ELF-1 (cell line): ENCODE measurements around the gene SMAD9.
A peak's percentile ranks its signal among the peaks of the same experiment; 100 is the strongest.

ENCODE experiments used
- DNase-seq: peaks from one replicate; pipeline ENCODE4 v3.0.0-alpha.2; 2016; ENCODE audit warnings: low read depth, low spot score

SMAD9 gene

DNA sequence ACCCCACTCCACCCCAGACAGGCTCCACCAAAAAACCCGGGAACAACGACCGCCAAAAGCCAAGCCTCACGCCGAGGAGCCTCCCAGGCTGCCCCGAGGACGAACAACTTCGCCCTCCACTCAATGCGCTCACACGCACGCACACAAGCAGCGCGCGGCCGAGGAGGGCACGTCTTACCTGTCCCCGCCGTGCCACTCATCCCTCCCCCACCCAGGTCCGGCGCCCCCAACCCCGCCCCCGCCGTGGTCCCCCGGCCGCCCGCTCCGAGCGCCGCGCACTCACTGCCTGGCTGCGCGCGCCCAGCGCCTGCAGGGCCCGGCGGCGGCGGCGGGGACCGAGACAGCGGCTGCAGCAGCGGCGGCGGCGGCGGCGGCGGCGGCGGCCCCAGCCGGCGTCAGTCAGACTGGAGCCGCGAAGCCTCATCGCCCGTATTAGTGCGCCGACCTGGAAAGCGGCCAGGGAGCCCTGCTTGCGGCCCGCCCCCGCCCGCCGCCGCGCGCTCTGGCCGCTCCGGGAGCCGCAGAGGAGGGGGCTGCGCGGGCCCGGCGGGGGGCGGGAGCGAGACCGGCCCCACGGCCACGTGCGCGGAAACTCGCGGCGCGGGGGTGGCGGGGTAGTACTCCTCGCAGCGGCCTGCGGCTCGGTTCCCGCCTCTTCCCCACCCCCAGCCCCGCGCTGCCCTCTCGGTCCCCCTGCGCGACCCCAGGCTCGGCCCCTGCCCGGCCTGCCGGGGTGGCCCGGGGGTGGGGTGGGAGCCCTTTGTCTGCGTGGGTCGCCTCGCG is at the start of gene SMAD9:
SMAD9 (minus strand) TSS at position 406 of the 783 bp plus-strand sequence. CDS start 40,549 bp downstream, outside the sequence.
- peak; percentile 36 for DNase-seq

DNA sequence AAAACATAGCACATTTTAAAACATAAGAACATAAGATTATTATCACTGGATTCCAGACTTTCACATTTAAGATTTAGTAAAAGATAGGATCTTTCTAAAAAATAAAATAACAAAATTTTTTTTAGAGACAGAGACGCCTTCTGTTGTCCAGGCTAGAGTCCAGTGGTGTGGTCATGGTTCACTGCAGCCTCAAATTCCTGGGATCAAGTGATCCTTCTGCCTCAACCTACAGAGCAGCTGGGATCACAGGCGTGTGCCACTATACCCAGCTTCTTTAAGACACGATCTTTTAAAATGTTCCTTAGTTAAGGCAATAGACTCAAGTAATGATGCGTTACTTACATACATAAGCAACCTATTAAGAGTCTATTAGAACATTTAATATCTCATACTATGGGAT is 46.4 kb upstream of the SMAD9 start:
- no peak for DNase-seq

DNA sequence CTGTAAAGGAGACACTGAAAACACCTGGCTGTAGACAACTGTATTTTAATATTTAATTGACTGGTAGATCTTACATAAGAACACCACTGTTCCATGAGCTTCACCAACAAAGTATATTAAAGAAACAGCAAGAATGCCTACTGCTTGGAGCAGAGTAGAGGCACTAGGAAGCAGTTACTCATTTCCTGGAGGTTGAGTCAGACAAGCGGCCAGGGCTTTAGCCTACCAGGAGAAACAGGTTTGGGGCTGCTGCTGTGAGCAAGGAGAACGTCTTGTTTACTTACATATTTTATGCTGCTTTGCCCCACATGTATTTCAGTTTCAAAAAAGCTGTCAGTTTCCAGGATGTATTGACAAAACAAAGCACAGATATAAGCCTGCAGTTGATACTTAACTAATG is 45.7 kb upstream of the SMAD9 start:
- DNase-seq, result no peak

GRCh38 chr13:36959456-36960116 is 39.5 kb upstream of the SMAD9 start:
- DNase-seq, result no peak

- no peak for DNase-seq
Measured at GRCh38 chr13:36954542-36954941, 34.5 kb upstream of the SMAD9 start.

DNA sequence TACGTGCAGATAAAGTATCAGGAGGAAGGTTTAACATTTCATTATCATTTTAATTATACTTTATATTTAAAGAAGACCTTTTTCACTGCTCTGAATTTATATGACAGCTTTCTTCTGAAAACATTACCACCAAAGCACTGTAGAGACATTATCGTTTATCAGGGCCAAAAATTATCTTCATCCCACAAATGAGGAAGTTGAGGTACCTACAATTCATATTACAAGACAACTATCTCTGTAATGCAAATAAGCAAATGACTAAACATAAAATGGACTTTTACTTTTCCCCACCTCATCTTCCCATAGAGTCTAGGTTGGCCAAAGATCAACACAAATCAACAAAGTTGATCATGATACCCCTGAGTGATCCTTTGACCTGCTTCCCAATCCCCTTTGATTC is 30.9 kb upstream of the SMAD9 start:
- DNase-seq, result no peak

- DNase-seq, result no peak
Measured at GRCh38 chr13:36950330-36950729, 30.3 kb upstream of the SMAD9 start.

DNA sequence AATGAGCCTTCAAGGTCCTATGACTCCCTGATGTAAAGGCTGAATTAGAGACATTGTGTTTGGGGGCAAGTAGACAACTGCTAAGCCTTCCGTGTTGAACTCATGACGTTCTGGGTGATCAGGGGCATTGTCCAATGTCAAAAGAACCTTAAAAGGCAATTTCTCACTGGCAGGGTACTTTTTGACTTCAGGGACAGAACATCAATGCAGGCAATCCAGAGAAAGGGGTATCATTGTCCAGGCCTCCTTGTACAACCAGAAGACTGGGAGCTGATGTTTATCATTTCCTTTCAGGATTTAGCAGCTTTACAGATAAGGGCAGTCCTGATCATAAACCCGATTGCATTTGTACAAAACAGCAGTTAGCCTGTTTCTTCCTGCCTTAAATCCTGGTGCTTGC is 25.0 kb upstream of the SMAD9 start:
- peak; percentile 27 for DNase-seq

DNA sequence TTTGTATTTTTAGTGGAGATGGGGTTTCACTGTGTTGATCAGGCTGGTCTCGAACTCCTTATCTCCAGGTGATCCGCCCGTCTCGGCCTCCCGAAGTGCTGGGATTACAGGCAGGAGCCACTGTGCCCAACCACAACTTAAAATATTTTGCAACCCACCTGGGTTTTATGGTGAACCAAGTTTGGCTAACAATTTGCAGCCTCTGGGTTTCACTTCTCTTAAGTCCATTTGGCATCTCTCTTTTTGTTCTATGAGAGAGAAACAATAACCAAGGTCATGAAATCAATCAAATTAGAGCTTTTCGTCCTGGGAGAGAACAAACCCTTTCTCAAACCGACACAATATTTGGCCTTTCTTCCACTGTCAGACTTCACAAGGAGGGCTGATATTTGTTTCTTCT is 5.6 kb upstream of the SMAD9 start:
- no peak for DNase-seq

DNA sequence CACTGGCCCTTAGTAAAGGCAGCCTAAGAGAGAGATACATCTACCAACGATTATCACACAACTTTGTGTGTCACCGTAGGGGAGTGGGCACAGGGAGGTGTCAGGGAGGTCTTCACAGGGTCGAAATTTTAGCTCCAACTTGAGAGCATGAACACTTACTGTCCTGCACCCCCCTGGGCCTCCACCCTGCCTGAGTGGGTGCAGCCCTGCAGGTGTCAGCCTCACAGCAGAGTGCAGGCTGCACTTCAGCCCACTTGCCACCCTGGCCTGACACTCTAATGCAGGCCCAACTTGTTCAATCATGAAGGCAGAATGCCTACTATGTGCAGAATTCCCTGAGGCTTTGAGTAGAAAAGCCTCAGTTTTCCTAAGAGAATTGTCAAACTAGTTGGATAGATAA is 4.0 kb upstream of the SMAD9 start:
- no peak for DNase-seq

DNA sequence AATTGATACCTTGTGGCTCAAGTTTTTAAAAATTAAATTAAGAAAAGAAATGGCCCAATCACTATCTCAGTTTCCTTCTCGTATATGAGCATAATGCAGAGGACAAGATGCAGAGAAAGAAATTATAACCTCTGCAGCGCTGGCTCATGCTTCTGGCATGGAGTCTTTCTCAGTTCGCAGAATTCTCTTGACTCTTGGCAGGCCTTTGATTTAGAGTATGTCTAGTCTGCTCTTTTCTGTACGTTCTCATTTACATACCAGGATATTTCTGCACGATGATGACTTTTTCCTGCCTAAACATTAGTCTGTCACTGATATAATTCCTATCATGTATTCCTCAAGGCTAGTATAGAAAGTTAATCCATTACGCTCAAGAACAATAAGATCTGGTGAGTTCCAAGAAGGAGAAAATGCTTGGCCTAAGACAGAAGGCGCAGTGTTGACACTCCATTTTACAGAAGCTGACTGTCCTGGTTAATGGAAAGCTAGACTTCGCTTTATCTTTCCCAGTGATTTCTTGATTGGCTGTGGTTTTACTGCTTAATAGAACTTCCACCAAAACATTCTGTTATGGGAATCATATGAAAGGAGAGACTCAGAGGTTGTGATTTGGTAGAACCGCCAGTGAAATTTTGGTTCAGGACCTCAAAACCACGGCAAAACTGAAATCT is 1.7 kb upstream of the SMAD9 start:
- DNase-seq, result no peak

GRCh38 chr13:36920616-36921185 is 663 bp upstream of the SMAD9 start:
- DNase-seq, result peak; percentile 16

DNA sequence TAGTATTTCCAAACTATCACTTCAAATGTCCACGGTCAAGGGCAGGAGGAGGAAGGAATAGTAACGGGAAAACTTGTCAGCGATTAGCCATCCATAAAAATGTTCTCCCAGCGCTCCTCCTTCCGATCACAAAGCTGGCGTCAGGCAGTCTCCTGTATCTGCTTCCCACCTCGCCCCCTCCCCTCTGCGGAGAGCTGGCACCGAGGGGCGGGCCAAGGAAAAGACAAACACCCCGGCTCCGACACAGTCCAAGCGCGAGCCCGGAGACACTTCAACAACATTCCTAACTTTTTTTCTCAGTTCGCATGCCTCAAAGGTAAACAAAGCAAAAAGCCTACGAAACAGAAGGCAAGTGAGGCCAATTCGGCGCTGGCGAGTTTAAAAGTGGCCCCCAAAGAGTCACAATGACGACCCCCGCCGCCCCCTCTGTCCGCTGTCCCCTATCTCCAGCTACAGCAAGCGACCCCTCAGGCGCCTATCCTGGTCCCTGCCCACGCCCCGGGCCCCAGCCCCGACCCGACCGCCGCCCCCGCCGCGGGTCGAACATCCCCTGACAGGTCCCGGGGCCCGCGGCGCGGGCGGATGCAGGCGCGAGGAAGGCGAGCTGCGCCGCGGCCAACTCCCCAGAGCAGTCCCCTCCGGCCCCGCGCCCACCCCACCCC is 736 bp downstream of the SMAD9 start:
- DNase-seq, result peak; percentile 65

- peak; percentile 7 for DNase-seq
Measured at GRCh38 chr13:36918246-36919131, 1.5 kb downstream of the SMAD9 start.

- no peak for DNase-seq
Measured at GRCh38 chr13:36917311-36917710, 2.7 kb downstream of the SMAD9 start.

- no peak for DNase-seq
Measured at GRCh38 chr13:36915896-36916640, 4.0 kb downstream of the SMAD9 start.

- DNase-seq, result no peak
Measured at GRCh38 chr13:36915106-36915505, 4.9 kb downstream of the SMAD9 start.

- no peak for DNase-seq
Measured at GRCh38 chr13:36914648-36915047, 5.4 kb downstream of the SMAD9 start.

DNA sequence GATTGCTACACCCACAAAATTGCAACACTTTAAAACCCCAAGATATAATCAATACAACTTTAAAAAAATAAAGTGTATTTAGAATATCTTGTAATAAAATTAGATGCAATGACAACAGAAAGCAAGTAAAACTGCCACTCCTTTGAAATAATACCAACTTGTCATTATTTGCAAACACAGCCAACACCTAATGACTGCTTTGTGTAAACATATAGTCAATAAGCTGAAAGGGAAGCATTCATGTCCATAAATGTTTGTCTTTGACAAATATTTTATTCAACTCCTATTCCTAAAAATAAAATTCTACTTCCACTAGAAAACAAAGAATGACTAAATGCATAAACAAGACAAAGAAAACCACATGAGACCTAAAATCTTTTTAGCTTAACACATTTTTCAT is 6.6 kb downstream of the SMAD9 start:
- DNase-seq, result no peak

- no peak for DNase-seq
Measured at GRCh38 chr13:36912973-36913372, 7.1 kb downstream of the SMAD9 start.
